ENCODE measurements around the gene ZBED5. TPM values are rescaled to one million over a fixed set of nuclear protein-coding genes. Genes with fewer than 3 reads are reported as not detected.

Gene ZBED5
- total RNA-seq, 1 donor from 2014 or later: 120 TPM

DNA sequence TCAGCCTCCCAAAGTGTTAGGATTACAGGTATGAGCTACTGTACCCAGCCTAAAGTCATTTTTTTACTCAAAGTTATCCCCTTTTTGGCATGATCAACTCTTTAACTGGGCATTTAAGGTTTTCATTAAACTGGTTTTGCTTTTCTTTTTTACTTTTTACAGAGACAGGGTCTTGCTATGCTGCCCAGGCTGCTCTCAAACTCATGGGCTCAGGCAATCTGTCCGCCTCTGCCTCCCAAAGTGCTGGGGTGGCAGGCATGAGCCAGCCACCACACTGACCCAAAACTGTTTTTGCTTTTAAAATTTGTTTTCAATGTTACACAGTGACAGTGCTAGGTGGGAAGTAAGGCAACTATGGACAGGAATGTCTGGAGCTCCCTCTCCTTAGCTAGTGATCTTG, 3.9 kb upstream of the ZBED5 start:
- peaks cover 42% of the 10 kb centered on the region for H3K4me1 Mint-ChIP-seq
- TF ChIP-seq, protein P1, sequence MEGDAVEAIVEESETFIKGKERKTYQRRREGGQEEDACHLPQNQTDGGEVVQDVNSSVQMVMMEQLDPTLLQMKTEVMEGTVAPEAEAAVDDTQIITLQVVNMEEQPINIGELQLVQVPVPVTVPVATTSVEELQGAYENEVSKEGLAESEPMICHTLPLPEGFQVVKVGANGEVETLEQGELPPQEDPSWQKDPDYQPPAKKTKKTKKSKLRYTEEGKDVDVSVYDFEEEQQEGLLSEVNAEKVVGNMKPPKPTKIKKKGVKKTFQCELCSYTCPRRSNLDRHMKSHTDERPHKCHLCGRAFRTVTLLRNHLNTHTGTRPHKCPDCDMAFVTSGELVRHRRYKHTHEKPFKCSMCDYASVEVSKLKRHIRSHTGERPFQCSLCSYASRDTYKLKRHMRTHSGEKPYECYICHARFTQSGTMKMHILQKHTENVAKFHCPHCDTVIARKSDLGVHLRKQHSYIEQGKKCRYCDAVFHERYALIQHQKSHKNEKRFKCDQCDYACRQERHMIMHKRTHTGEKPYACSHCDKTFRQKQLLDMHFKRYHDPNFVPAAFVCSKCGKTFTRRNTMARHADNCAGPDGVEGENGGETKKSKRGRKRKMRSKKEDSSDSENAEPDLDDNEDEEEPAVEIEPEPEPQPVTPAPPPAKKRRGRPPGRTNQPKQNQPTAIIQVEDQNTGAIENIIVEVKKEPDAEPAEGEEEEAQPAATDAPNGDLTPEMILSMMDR (IDR thresholded peaks at IDR 0.05; ENCODE audit: unreplicated experiment): no peak
- no peak for DNase-seq (ENCODE audit: low spot score in 2 of 2, unreplicated experiment in 2 of 2)
- no peaks in the 10 kb centered on the region for H3K36me3 Mint-ChIP-seq
- H3K27me3 Mint-ChIP-seq (ENCODE audit: low read depth): no peaks in the 10 kb centered on the region
- H3K9me3 Mint-ChIP-seq: peaks cover 8% of the 10 kb centered on the region
- H3K4me3 Mint-ChIP-seq: no peak overlapping the region
- H3K27ac Mint-ChIP-seq: peak overlapping the region; percentile 49

DNA sequence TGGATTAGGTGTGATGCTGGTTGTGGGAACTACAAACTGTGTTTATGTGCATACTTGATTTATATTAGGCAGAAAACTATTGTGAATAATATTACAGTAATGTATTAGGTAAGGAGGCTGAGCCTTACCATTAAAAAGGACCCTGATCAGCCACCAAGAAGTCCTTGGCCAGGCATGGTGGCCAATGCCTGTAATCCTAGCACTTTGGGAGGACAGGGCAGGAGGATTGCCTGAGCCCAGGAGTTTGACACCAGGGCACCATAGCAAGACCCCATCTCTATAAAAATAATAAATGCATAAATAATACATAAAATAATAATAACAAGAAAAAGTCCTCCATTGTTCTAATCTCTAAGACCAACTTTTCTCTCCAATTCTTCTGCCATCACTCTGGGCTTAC, 3.2 kb upstream of the ZBED5 start:
- Mint-ChIP-seq H3K4me3 (no peak overlapping the region), H3K27ac (no peak overlapping the region), H3K27me3 (ENCODE audit: low read depth) (no peaks in the 10 kb centered on the region), H3K36me3 (no peaks in the 10 kb centered on the region), H3K9me3 (peaks cover 6% of the 10 kb centered on the region), H3K4me1 (peaks cover 49% of the 10 kb centered on the region)
- DNase-seq (ENCODE audit: low spot score in 2 of 2, unreplicated experiment in 2 of 2): no peak
- TF ChIP-seq, protein P1 (IDR thresholded peaks at IDR 0.05; ENCODE audit: unreplicated experiment): no peak

DNA sequence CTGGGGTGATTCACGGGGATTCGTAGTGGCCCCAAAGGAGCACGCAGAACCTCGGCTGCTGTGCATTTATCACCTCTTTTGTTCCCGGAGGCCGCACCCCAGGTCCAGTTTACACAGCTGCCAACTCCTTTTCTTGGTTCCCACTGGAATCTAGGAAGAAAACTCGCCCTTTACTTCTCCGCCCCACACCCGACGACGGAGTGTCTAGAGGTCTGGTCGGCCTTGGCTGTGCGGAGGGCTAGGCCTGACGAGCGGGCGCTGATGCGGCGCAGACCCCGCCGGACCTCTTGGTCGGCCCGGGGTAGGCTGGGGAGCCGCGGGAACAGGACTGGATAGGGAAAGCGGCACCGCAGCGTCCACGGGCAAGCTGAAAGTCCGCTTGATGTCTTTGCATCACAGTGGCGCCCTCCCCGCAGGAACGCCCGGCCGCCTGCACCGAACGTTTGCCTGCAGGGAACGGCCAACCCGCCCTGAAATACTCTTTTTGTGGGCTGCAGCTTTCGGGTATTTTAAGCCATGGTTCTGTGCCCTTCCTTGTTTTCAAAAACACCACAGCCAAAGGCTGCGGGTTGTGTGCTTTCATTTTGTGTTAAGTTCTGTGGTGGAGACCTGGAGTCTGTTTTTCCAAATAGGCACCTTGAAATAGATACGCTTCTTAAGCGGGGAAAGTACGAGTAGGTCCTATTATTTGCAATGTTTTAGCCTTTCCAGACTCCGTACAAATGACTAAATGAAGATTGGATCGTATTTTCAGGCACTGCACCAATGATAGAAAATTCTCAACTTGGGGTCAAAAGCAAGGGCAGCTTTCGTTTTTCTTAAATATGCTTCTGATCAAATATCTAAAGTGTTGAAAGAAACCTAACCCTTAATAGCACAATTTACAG, 829 bp upstream of the ZBED5 start:
- no peaks in the 10 kb centered on the region for H3K27me3 Mint-ChIP-seq (ENCODE audit: low read depth)
- H3K4me3 Mint-ChIP-seq: peak overlapping the region; percentile 97
- H3K36me3 Mint-ChIP-seq: peaks cover 13% of the 10 kb centered on the region
- peak; percentile 40 to 71 for DNase-seq (ENCODE audit: low spot score in 2 of 2, unreplicated experiment in 2 of 2)
- peaks cover 4% of the 10 kb centered on the region for H3K9me3 Mint-ChIP-seq
- H3K4me1 Mint-ChIP-seq: peaks cover 49% of the 10 kb centered on the region
- H3K27ac Mint-ChIP-seq: peak overlapping the region; percentile 99
- TF ChIP-seq, protein P1 (IDR thresholded peaks at IDR 0.05; ENCODE audit: unreplicated experiment): no peak

DNA sequence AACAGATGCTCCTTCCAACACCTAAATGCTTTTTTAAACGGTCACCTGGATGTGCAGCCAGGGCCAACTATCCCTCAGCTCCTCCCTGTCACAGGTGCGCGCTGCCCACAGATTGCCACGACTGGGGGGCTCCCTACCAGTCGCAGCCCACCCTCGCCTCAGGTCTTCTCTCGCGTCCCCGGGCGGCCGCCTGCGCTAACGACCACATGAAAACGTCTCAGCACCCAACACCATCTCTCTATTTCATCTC, 469 bp downstream of the ZBED5 start:
- peak overlapping the region; percentile 99 for H3K27ac Mint-ChIP-seq
- TF ChIP-seq, protein P1 (IDR thresholded peaks at IDR 0.05; ENCODE audit: unreplicated experiment): no peak
- H3K4me3 Mint-ChIP-seq: peak overlapping the region; percentile 97
- peaks cover 4% of the 10 kb centered on the region for H3K9me3 Mint-ChIP-seq
- H3K4me1 Mint-ChIP-seq: peaks cover 39% of the 10 kb centered on the region
- H3K36me3 Mint-ChIP-seq: peaks cover 18% of the 10 kb centered on the region
- no peak for DNase-seq (ENCODE audit: low spot score in 2 of 2, unreplicated experiment in 2 of 2)
- H3K27me3 Mint-ChIP-seq (ENCODE audit: low read depth): no peaks in the 10 kb centered on the region

DNA sequence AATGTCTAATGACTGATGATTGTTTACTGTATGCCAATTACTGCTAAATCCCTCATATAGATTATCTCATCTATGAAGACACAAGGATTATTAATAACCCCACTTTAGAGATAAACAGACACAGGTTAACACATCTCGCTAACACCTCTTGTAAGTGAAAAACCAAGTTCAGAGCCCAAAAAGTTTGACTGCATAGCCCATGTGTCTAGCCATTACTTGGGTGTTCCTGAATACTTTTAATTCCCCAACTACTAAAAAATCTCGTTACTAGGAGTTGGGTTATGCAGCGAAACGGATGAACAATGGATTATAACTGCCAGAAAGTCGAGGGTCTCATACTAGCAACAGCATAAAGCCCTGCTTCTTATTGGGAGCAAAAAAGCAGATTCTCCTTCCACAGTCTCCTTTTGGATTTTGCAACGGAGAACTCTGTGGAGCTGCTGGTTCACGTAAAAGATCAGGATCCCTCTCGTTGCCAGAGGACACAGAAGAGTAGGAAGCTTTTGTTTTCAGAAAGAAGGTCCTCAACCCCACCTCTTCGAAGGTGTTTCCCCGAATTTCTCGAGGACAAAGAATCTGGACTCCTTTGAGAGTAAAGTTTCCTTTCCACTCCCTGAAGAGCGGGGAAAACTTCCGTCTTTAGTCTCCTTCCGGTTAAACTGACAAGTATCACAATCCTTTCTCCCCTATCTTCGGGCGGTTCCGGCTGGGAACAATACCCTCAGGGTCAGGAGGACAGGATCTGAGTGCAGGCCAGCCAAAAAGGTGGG, 979 bp downstream of the ZBED5 start:
- no peak for DNase-seq (ENCODE audit: low spot score in 2 of 2, unreplicated experiment in 2 of 2)
- H3K4me1 Mint-ChIP-seq: peaks cover 36% of the 10 kb centered on the region

More for the DNA sequence above, 979 bp downstream of the ZBED5 start:
- TF ChIP-seq, protein P1 (IDR thresholded peaks at IDR 0.05; ENCODE audit: unreplicated experiment): no peak
- H3K36me3 Mint-ChIP-seq: peaks cover 23% of the 10 kb centered on the region
- H3K27ac Mint-ChIP-seq: peak overlapping the region; percentile 99
- peak overlapping the region; percentile 97 for H3K4me3 Mint-ChIP-seq
- peaks cover 8% of the 10 kb centered on the region for H3K9me3 Mint-ChIP-seq
- no peaks in the 10 kb centered on the region for H3K27me3 Mint-ChIP-seq (ENCODE audit: low read depth)
